IPS-18c (cell line): Measurements from ENCODE around the gene SGCB.

Experiments used
- H3K4me3 ChIP-seq: 2 replicates; pipeline ENCODE4 v1.7.0; 2013; ENCODE audit warnings: low read depth, mild to moderate bottlenecking, low read length, moderate library complexity; ENCODE audit not compliant: insufficient read depth
- H3K9me3 ChIP-seq: one replicate; pipeline ENCODE4 v1.6.1; 2013; ENCODE audit warnings: mild to moderate bottlenecking, low read length, moderate library complexity; ENCODE audit not compliant: control insufficient read depth, insufficient read depth

Gene SGCB

DNA sequence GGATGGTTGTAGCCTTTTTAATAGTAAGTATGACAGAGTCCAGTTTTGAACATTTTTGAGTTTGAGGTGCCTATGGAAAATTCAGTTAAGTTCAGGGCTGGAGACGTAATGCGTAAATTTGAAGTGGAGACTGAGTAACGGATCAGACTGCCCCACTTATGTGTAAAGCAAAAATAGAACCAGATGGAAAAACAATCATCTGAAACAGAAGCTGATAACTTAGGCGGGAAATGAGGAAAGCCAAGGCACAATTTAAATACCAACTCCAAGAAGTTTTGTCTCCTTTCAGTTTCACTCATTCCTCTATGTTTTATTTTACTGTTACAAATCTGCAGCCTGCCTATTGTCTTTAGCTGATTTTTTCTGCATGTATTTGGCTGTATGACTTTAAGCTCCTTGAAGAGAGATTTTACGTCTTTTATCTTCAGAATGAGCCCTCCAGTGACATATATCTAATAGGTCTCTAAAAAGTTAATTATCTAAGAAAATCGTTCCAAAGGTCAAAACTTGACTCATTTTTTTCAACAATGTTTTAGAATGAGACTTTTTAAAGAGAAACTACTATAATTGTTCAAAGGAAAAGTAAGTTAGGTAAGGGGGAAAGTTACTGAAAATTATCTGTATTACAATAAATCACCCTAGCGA, 1.1 kb downstream of the SGCB start:
- Histone ChIP-seq H3K9me3 (peaks cover 3% of the 10 kb centered on the region), H3K4me3 (no peak overlapping the region)

DNA sequence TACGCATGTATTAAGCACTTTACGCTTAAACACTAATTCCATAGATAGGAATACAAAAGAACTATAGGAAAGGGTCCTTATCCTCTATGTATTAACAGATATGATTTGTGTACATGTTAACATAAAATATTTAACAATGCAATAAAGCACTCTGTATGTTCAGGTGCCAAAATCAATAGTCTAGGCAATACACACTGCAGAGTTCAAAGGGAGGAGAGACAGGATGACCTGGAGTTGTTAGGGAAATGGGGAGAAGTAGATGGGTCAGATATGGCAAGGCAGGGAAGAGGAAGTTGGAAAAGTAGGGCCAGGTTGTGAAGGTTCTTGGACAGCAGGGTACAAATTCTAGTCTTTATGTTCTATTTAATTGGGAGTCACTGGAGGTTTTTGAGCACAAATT, 2.9 kb downstream of the SGCB start:
- Histone ChIP-seq H3K4me3 (no peak overlapping the region), H3K9me3 (no peaks in the 10 kb centered on the region)

DNA sequence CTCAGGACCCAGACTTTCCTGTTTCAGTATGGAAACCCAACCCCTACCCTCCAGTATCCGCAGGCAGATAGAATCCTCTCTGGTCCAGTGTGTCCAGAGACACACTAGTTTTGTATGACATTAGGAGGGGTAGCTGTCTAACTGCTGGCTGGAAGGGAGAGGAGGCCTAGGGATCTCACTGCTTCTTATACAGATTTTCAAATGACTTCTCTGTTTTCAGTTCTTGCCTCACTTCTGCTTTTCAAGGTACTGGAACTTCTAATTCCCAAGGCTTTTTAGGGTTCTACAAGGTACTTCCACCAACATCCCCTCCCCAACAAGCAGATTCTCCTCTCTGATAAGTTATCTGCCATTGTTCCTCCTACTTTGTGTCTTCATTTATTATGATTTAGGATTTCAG, 6.1 kb downstream of the SGCB start:
- Histone ChIP-seq H3K9me3 (no peaks in the 10 kb centered on the region), H3K4me3 (no peak overlapping the region)

- Histone ChIP-seq H3K4me3 (no peak overlapping the region), H3K9me3 (no peaks in the 10 kb centered on the region)
These were observed 9.1 kb downstream of the SGCB start for GRCh38 chr4:52028970-52029369.

- Histone ChIP-seq H3K4me3 (no peak within 1 kb of the TSS), H3K9me3 (no peaks in the 10 kb centered on the region)
These were observed 18.0 kb downstream of the SGCB start, which contains the start of gene LRRC66 for GRCh38 chr4:52019936-52020657. Gene LRRC66 (minus strand): TSS chr4:52020363. CDS start chr4:52017613, 2,750 bp downstream.

DNA sequence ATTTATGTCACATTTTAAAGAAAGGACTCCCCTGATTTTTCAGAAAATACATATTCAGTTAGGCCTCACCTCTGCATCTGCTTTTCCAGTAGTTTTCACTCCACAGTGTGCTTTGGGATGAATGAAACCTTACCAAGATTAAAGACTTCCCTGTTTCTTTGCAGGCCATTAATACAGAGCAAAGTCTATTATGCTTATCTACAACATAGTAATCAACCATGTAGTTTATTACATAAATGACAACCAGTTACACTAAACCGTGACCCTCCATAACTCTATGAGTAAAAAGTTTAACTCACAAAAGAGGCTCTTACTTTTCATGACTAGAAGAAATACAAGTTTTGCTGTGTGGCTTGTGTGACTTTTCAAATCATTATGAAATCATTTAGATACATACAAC, 20.3 kb downstream of the SGCB start:
- Histone ChIP-seq H3K9me3 (no peaks in the 10 kb centered on the region), H3K4me3 (no peak overlapping the region)

- Histone ChIP-seq H3K4me3 (no peak overlapping the region), H3K9me3 (no peaks in the 10 kb centered on the region)
These were observed 21.1 kb downstream of the SGCB start for GRCh38 chr4:52016981-52017380.

DNA sequence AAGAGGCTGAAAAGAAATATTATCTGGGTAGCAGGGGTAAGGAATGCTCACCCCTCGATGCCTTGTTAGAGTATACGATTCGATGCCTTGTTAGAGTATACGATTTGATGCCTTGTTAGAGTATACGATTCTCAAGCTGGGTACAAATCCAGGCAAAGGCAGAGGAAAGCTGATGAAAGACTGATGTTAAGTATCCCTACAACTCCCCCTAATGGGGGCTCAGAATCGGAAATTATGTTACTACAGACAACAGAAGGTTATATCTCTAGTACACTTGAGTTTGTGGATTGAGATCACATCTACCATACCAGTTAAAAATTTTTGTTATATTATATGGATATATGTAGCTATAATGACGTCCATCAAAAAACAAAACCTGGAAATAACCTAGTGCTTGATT, 22.7 kb downstream of the SGCB start:
- Histone ChIP-seq H3K9me3 (no peaks in the 10 kb centered on the region), H3K4me3 (no peak overlapping the region)

GRCh38 chr4:52014903-52015302, 23.2 kb downstream of the SGCB start:
- Histone ChIP-seq H3K9me3 (no peaks in the 10 kb centered on the region), H3K4me3 (no peak overlapping the region)

- no peaks in the 10 kb centered on the region for H3K9me3 ChIP-seq
- H3K4me3 ChIP-seq: no peak overlapping the region
These were observed 25.4 kb downstream of the SGCB start for GRCh38 chr4:52012651-52013050.

DNA sequence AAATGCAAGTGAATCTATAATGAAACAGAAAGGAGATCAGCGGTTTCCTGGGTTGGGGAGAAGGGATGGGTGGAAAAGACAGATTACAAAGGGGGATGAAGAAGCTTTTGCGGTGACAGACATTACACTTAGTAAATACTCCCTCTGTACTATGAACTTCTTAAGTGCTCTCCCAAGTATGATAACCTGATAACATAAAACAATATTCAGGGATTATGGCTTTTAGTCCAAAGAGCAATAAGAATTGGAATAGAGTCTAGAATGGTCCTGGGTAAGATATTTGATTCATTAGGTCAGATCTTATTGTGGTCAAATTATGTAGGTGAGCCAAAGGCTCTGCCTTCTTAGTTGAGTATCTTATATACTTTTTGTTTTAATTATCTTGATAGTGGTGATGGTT, 27.1 kb downstream of the SGCB start:
- Histone ChIP-seq H3K4me3 (no peak overlapping the region), H3K9me3 (no peaks in the 10 kb centered on the region)

- Histone ChIP-seq H3K4me3 (no peak overlapping the region), H3K9me3 (no peaks in the 10 kb centered on the region)
These were observed 31.2 kb downstream of the SGCB start for GRCh38 chr4:52006887-52007286.

DNA sequence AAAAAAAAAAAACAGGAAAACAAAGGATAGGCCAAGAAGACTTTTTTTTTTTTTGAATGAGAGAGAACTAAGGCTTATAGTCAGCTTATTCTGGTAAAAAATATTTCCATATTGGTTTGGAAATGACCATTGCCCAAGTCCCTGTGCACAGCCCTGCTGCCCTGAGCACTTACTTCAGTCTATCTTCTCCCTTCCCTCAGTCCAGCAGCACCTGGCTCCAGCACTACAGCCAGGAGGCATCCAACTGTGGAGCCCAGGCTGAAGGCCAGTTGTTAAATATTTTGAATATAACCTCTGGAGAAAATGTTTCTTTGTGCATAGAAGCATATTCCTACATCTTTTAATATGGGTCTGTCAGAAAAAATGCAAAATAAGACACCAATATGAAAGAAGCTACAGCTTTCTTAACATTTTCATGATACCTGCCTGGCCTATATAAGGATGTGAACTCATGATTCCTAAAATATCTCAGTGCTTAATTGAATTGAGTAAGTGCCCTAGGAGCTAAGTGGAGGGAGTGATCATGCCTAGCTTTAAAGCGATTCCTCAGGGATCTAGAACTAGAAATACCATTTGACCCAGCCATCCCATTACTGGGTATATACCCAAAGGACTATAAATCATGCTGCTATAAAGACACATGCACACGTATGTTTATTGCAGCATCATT, 32.4 kb downstream of the SGCB start:
- Histone ChIP-seq H3K9me3 (no peaks in the 10 kb centered on the region), H3K4me3 (no peak overlapping the region)

- H3K4me3 ChIP-seq: no peak overlapping the region
- H3K9me3 ChIP-seq: no peaks in the 10 kb centered on the region
These were observed 33.7 kb downstream of the SGCB start for GRCh38 chr4:52004414-52004813.

DNA sequence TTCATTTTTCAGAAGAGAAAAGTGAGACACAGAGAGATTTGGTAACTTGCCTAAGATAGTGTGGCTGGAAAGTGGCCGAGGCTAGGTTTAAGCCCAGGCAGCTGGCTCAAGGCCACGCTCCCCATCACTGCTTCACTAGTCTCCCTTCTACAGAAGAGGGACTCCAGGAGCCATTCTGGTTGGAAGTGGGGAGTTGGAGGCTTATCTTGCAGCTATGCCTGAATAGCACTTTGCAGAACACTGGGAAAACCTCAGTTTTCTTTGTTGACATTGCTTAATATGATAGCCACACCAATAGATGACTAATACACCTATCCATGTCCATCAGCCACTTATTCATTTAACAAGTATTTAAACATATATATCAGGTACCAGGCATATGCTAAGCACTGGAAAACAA, 36.5 kb downstream of the SGCB start:
- H3K4me3 ChIP-seq: no peak overlapping the region
- H3K9me3 ChIP-seq: no peaks in the 10 kb centered on the region

DNA sequence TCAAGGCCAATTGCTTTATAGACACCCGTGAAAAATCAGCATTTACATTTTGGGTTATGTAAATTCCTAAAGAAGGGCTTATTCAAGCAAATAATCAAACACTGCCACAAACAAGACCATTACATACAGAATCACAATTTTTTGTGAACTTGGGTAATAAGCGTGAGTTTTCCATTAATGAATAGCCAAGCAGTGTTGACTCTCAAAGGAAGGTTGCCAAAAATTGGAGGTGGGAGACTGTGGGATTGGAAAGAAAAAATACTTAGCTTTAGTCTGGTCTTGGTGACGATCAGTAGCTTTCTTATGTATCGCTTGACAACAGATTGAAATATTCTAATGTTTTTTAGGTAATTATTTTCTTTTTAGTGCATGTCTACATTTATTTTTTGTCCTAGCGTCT, 38.8 kb downstream of the SGCB start:
- no peak overlapping the region for H3K4me3 ChIP-seq
- H3K9me3 ChIP-seq: no peaks in the 10 kb centered on the region

DNA sequence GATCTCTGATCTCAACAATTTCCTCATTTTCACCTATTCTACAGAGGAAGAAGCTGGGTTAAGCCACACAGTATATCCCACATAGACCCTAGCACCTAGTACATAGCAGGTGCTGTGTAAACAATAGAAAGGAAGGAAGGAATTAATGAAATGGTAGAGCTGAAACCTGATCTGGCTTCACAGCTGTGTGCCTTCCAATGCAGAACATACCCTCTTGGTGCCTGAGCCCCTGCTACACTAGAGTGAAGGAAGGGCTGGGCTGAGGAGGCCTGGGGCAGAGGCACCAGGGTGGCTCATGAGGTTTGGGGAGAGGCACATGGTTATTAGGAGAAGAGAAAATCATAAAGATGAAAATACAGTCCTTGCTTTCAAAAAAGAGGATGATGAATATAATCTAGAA, 39.3 kb downstream of the SGCB start:
- Histone ChIP-seq H3K4me3 (no peak overlapping the region), H3K9me3 (no peaks in the 10 kb centered on the region)

- Histone ChIP-seq H3K9me3 (no peaks in the 10 kb centered on the region), H3K4me3 (no peak overlapping the region)
These were observed 40.5 kb downstream of the SGCB start for GRCh38 chr4:51997647-51998046.
